DOHH2 (cell line): ENCODE measurements around the gene CAMTA1.
"Not testable (repeated sequence)": the region's sequence is repeated elsewhere in the genome, so short reads cannot be mapped to it uniquely, and the experiment has no call there.

ENCODE experiments used
- H3F3A ChIP-seq: fragments of 200-600 bp; sonication (generic), shearing (Covaris generic); 2 replicates; pipeline ENCODE4 v1.6.0; 2016; ENCODE audit warnings: antibody characterized with exemption, mild to moderate bottlenecking; ENCODE audit not compliant: control insufficient read depth, insufficient read depth
- H3K27ac ChIP-seq: fragments of 200-600 bp; sonication (generic); 2 replicates; pipeline ENCODE4 v1.5.1; 2014; ENCODE audit warnings: low read depth, mild to moderate bottlenecking, low read length, moderate library complexity
- H3K27me3 ChIP-seq: fragments of 200-600 bp; sonication (generic); 2 replicates; pipeline ENCODE4 v1.6.1; 2014; ENCODE audit warnings: mild to moderate bottlenecking, low read length, mixed read lengths; ENCODE audit not compliant: control insufficient read depth
- H3K36me3 ChIP-seq: fragments of 200-600 bp; sonication (generic); 2 replicates; pipeline ENCODE4 v1.6.1; 2014; ENCODE audit warnings: mild to moderate bottlenecking, low read length, moderate library complexity, mixed read lengths; ENCODE audit not compliant: control insufficient read depth
- H3K4me1 ChIP-seq: fragments of 200-600 bp; sonication (generic); 2 replicates; pipeline ENCODE4 v1.6.1; 2014; ENCODE audit warnings: mild to moderate bottlenecking, low read length, mixed read lengths; ENCODE audit not compliant: control insufficient read depth
- H3K4me2 ChIP-seq: fragments of 200-600 bp; sonication (generic); 2 replicates; pipeline ENCODE4 v1.6.0; 2014; ENCODE audit warnings: mild to moderate bottlenecking, low read length, moderate library complexity
- H3K4me3 ChIP-seq: fragments of 200-600 bp; sonication (generic); 2 replicates; pipeline ENCODE4 v1.5.1; 2014; ENCODE audit warnings: mild to moderate bottlenecking, low read length, mixed read lengths
- H3K79me2 ChIP-seq: fragments of 200-600 bp; sonication (generic); 2 replicates; pipeline ENCODE4 v1.6.1; 2014; ENCODE audit warnings: mild to moderate bottlenecking, low read length, mixed read lengths; ENCODE audit not compliant: control insufficient read depth
- H3K9me2 ChIP-seq: fragments of 200-600 bp; sonication (generic); replicated peaks from 2 replicates; pipeline ENCODE4 v1.6.1; 2014; ENCODE audit warnings: mild to moderate bottlenecking, low read length, mixed read lengths; ENCODE audit not compliant: control insufficient read depth
- H3K9me3 ChIP-seq: fragments of 200-600 bp; sonication (generic); 2 replicates; pipeline ENCODE4 v1.6.1; 2014; ENCODE audit warnings: antibody characterized with exemption, low read length, mixed read lengths; ENCODE audit not compliant: control insufficient read depth, insufficient read depth
- H4K20me1 ChIP-seq: fragments of 200-600 bp; sonication (generic); 2 replicates; pipeline ENCODE4 v1.6.0; 2014; ENCODE audit warnings: low read depth, mild to moderate bottlenecking, antibody characterized with exemption, low read length, moderate library complexity; ENCODE audit not compliant: control insufficient read depth, insufficient read depth
- EZH2phosphoT487 ChIP-seq: fragments of 200-600 bp; sonication (generic); IDR thresholded peaks from 2 replicates; pipeline ENCODE4 v1.6.1; 2017; ENCODE audit warnings: borderline replicate concordance, mild to moderate bottlenecking, antibody characterized with exemption, low read length, moderate library complexity, mixed read lengths
- TF ChIP-seq, protein P1 (sequence below): fragments of 200-600 bp; sonication (generic); IDR thresholded peaks from one replicate; pipeline ENCODE4 v1.5.1; 2014; ENCODE audit warnings: antibody characterized with exemption, mild to moderate bottlenecking, low read depth, low read length; ENCODE audit not compliant: poor library complexity, severe bottlenecking

The CAMTA1 gene

DNA sequence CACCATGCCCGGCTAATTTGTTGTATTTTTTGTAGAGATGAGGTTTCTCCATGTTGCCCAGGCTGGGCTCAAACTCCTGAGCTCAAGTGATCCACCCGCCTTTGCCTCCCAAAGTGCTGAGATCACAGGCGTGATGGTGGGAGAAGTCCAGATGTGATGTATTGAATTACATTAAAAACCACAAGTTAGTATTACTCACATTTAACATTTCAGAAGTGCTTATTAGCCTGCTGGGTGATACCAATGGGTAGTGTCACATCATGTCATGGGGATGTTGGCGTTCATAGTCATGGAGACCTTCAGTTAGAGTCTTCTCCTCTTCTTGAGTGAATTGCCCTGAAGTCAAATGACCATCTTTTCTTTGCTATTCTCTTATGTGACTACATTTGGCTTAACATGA lies 922.3 kb downstream of the CAMTA1 start:
- Histone ChIP-seq H3K79me2 (no peaks in the 10 kb centered on the region), H4K20me1 (no peaks in the 10 kb centered on the region), H3K9me2 (no peaks in the 10 kb centered on the region), H3K4me3 (no peak overlapping the region), H3K4me1 (no peaks in the 10 kb centered on the region), H3K27me3 (0 out of 2 replicates have a peak, but pooled peaks cover 4% of the 10 kb centered on the region), H3F3A (no peaks in the 10 kb centered on the region), H3K36me3 (no peaks in the 10 kb centered on the region), H3K27ac (no peak overlapping the region), H3K4me2 (no peak overlapping the region), H3K9me3 (no peaks in the 10 kb centered on the region)
- TF ChIP-seq, protein P1, sequence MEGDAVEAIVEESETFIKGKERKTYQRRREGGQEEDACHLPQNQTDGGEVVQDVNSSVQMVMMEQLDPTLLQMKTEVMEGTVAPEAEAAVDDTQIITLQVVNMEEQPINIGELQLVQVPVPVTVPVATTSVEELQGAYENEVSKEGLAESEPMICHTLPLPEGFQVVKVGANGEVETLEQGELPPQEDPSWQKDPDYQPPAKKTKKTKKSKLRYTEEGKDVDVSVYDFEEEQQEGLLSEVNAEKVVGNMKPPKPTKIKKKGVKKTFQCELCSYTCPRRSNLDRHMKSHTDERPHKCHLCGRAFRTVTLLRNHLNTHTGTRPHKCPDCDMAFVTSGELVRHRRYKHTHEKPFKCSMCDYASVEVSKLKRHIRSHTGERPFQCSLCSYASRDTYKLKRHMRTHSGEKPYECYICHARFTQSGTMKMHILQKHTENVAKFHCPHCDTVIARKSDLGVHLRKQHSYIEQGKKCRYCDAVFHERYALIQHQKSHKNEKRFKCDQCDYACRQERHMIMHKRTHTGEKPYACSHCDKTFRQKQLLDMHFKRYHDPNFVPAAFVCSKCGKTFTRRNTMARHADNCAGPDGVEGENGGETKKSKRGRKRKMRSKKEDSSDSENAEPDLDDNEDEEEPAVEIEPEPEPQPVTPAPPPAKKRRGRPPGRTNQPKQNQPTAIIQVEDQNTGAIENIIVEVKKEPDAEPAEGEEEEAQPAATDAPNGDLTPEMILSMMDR: no peak
- TF ChIP-seq EZH2phosphoT487: no peak

GRCh38 chr1:7708065-7708464 lies 922.8 kb downstream of the CAMTA1 start:
- not testable (repeated sequence) for H3K9me3 ChIP-seq, H3K4me1 ChIP-seq, H3K36me3 ChIP-seq, H3K27me3 ChIP-seq, H4K20me1 ChIP-seq, H3K79me2 ChIP-seq, H3K4me3 ChIP-seq, H3F3A ChIP-seq, H3K27ac ChIP-seq, H3K4me2 ChIP-seq, H3K9me2 ChIP-seq

DNA sequence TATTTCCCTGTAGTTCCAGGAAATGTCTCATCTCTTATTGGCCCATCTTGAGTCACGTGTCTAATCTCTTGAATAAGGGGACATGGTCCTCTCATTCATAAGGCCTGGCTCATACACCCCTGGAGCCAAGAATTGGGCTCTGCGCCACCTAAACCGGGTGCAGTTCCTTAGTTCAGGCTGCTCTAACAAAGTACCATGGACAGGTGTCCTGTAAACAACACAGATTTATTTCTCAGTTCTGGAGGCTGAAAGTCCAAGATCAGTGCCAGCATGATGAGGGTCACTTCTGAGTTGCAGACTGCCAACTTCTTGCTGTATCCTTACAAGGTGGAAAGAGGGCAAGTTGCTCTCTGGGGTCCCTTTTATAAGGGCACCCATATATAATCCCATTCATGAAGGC lies 925.6 kb downstream of the CAMTA1 start:
- 0 out of 2 replicates have a peak, but pooled peaks cover 4% of the 10 kb centered on the region for H3K27me3 ChIP-seq
- H3K4me1 ChIP-seq: no peaks in the 10 kb centered on the region
- TF ChIP-seq EZH2phosphoT487: no peak
- TF ChIP-seq, protein P1: no peak
- no peak overlapping the region for H3K4me2 ChIP-seq
- H3K9me2 ChIP-seq: no peaks in the 10 kb centered on the region
- no peak overlapping the region for H3K4me3 ChIP-seq
- no peaks in the 10 kb centered on the region for H3K79me2 ChIP-seq
- no peaks in the 10 kb centered on the region for H3K9me3 ChIP-seq
- no peaks in the 10 kb centered on the region for H3K36me3 ChIP-seq
- no peaks in the 10 kb centered on the region for H4K20me1 ChIP-seq
- H3F3A ChIP-seq: no peaks in the 10 kb centered on the region
- H3K27ac ChIP-seq: no peak overlapping the region

GRCh38 chr1:7712731-7713323 lies 927.6 kb downstream of the CAMTA1 start:
- H3K4me1 ChIP-seq: no peaks in the 10 kb centered on the region
- H3K27me3 ChIP-seq: 0 out of 2 replicates have a peak, but pooled peaks cover 4% of the 10 kb centered on the region
- H3K79me2 ChIP-seq: no peaks in the 10 kb centered on the region
- H4K20me1 ChIP-seq: no peaks in the 10 kb centered on the region
- H3K9me2 ChIP-seq: no peaks in the 10 kb centered on the region
- H3K27ac ChIP-seq: no peak overlapping the region
- H3K36me3 ChIP-seq: no peaks in the 10 kb centered on the region
- H3K9me3 ChIP-seq: no peaks in the 10 kb centered on the region
- no peak overlapping the region for H3K4me3 ChIP-seq
- H3F3A ChIP-seq: no peaks in the 10 kb centered on the region
- no peak overlapping the region for H3K4me2 ChIP-seq
- TF ChIP-seq EZH2phosphoT487: no peak
- TF ChIP-seq, protein P1: no peak
